Fibroblast of skin of abdomen (primary cell): ENCODE data around the gene MYLK4.

Experiments
- DNase-seq: peaks from one replicate; pipeline ENCODE4 v3.0.0-alpha.2; 2013

The MYLK4 gene

GRCh38 chr6:2626401-2626800 is 124.3 kb downstream of the MYLK4 start:
- peak; percentile 28 for DNase-seq

GRCh38 chr6:2625581-2625980 is 125.1 kb downstream of the MYLK4 start:
- peak; percentile 7 for DNase-seq

DNA sequence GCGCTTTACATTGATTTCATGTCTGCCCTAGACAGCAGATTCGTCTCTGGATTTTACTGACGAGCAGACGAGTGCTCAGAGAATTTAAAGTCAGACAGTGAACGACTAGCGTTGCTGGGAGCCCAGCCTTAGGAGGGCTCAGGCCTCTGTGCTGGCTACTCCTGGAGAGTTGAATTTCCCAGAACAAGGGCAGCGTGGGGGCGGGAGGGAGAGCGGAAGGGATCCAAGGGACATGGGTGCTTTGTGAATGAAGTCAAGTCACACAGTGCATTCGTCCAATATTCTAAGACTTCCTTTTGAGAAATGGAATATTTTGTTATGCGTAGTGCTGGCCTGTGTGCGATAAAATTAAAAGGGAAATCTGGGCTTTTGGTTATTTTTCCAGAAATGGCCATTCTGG is 126.5 kb downstream of the MYLK4 start:
- DNase-seq: no peak

DNA sequence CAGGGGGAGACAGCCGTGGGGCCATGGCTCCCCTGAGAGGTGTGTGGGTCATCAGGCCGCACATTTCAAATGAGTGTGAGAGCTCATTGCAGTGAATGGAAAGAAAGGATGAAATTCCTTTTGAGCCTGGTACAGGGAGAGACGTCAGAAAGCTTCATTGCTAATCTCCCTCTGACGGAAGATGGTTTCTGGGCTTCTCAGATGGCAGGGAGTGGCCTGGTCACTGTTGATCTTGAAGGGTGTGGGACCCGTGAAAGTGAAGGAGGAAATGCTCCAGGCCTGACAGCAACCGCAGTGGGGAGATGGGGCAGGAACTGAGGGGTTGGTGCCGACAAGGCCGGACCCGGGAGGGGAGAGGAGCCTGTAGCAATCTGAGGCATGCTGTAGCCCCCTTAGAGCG is 127.4 kb downstream of the MYLK4 start:
- DNase-seq: no peak

GRCh38 chr6:2622671-2623070 is 128.1 kb downstream of the MYLK4 start:
- no peak for DNase-seq

DNA sequence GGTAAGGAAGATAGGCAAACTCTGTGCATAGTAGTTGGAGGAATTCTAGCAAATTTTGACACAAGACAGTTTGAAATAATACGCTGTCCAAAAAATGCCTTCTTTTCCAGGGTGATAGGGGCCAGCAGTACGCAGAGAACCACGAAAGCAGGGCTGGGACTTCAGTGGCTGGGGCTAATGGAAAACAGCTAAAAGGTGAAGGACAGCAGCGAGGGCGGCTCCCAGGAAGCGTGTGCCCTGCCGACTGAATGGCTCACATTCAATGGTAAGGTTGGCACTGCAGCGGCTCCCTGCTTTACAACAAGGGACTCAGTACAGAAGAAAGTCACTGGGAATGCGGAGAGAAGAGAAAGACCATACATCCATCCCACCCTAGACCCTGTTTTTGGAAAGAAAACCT is 131.1 kb downstream of the MYLK4 start:
- no peak for DNase-seq

- no peak for DNase-seq
These were observed 133.0 kb downstream of the MYLK4 start for GRCh38 chr6:2617729-2618128.

- no peak for DNase-seq
These were observed 133.9 kb downstream of the MYLK4 start for GRCh38 chr6:2616811-2617210.

- DNase-seq: no peak
These were observed 135.5 kb downstream of the MYLK4 start for GRCh38 chr6:2615251-2615650.

DNA sequence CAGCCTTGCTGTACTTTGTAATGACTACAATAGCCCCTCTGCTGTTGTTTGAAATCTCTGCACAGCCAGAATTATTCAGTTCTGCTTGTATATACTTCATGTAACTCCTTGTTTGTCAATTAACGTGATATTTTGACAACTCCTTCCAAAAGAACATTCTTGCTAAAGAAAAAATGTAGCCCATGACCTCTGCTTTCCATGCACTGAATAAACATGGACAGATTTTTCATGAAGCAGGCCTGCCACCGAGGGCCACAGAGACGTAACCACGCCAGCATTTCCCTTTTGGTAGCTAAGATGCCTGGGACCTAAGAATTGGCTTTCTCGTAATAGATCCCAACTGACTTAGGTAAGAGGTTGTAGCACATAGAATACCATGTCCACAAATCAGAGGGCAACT is 135.9 kb downstream of the MYLK4 start:
- no peak for DNase-seq

- DNase-seq: no peak
These were observed 136.6 kb downstream of the MYLK4 start for GRCh38 chr6:2614155-2614554.
